DND-41 (cell line): Measurements from ENCODE around the gene MAP2K1.
"Not testable (repeated sequence)": the region's sequence is repeated elsewhere in the genome, so short reads cannot be mapped to it uniquely, and the experiment has no call there.

ENCODE experiments used
- ATAC-seq: fragments of 200-7000 bp; cut with Tn5 transposase; 3 replicates; pipeline ENCODE4 v1.9.1; 2021; ENCODE audit warnings: low read depth; ENCODE audit not compliant: insufficient read depth
- DNase-seq: peaks from one replicate; pipeline ENCODE4 v3.0.0-alpha.2; 2020
- H2AFZ ChIP-seq: 2 replicates; pipeline ENCODE4 v1.6.0; 2012; ENCODE audit warnings: low read depth, low read length
- H3K27ac ChIP-seq: 2 replicates; pipeline ENCODE4 v1.5.1; 2012; ENCODE audit warnings: low read length, inconsistent platforms
- H3K27me3 ChIP-seq: fragments of 200-600 bp; sonication (generic); 2 replicates; pipeline ENCODE4 v1.6.0; 2012; ENCODE audit warnings: low read length, mild to moderate bottlenecking, inconsistent platforms; ENCODE audit not compliant: insufficient read depth, poor library complexity
- H3K36me3 ChIP-seq: 2 replicates; pipeline ENCODE4 v1.5.1; 2012; ENCODE audit warnings: low read length, inconsistent platforms; ENCODE audit not compliant: insufficient read depth
- H3K4me1 ChIP-seq: 2 replicates; pipeline ENCODE4 v1.5.1; 2012; ENCODE audit warnings: mild to moderate bottlenecking, low read length; ENCODE audit not compliant: insufficient read depth
- H3K4me2 ChIP-seq: 2 replicates; pipeline ENCODE4 v1.6.0; 2012; ENCODE audit warnings: mild to moderate bottlenecking, moderate library complexity, low read length, inconsistent platforms; ENCODE audit not compliant: insufficient read depth
- H3K4me3 ChIP-seq, 2 experiments: fragments of 200-600 bp in 1 of 2; shearing (Covaris generic) in 1 of 2; 2 replicates each; pipeline ENCODE4 v1.5.1; 2012 to 2016; ENCODE audit warnings: inconsistent platforms in 2 of 2, low read length in 2 of 2, mild to moderate bottlenecking in 2 of 2, low read depth in 1 of 2, moderate library complexity in 1 of 2
- H3K79me2 ChIP-seq: 2 replicates; pipeline ENCODE4 v1.6.0; 2012; ENCODE audit warnings: low read length, inconsistent platforms; ENCODE audit not compliant: insufficient read depth
- H3K9ac ChIP-seq: 2 replicates; pipeline ENCODE4 v1.6.0; 2012; ENCODE audit warnings: low read depth, mild to moderate bottlenecking, inconsistent platforms, low read length, moderate library complexity
- H3K9me3 ChIP-seq: 2 replicates; pipeline ENCODE4 v1.5.1; 2012; ENCODE audit warnings: low read length, moderate library complexity, mild to moderate bottlenecking, inconsistent platforms; ENCODE audit not compliant: insufficient read depth, severe bottlenecking
- H4K20me1 ChIP-seq: 2 replicates; pipeline ENCODE4 v1.6.0; 2012; ENCODE audit warnings: low read length; ENCODE audit not compliant: insufficient read depth
- CTCF ChIP-seq: IDR thresholded peaks from 2 replicates; pipeline ENCODE4 v1.5.1; 2012; ENCODE audit warnings: borderline replicate concordance, low read length, moderate library complexity, mild to moderate bottlenecking; ENCODE audit not compliant: poor library complexity, severe bottlenecking; ENCODE audit errors: extremely low read depth
- EZH2 ChIP-seq: IDR thresholded peaks from 3 replicates; pipeline ENCODE4 v1.6.1; 2012; ENCODE audit warnings: borderline replicate concordance, low read depth, mild to moderate bottlenecking, moderate library complexity, low read length, inconsistent platforms; ENCODE audit not compliant: severe bottlenecking

The MAP2K1 gene

GRCh38 chr15:66369773-66370651, 16.7 kb upstream of the MAP2K1 start:
- no peaks in the 10 kb centered on the region for H4K20me1 ChIP-seq
- H3K9me3 ChIP-seq, result no peaks in the 10 kb centered on the region
- H3K27me3 ChIP-seq, result no peaks in the 10 kb centered on the region
- H3K27ac ChIP-seq, result peak overlapping the region; percentile 88
- peak; percentile 83 for DNase-seq
- H2AFZ ChIP-seq, result peak overlapping the region; percentile 59
- peaks cover 33% of the 10 kb centered on the region for H3K4me1 ChIP-seq
- TF ChIP-seq EZH2, result no peak
- TF ChIP-seq CTCF, result no peak
- peak; percentile 94 for ATAC-seq
- peaks cover 4% of the 10 kb centered on the region; the same call in 1 of the 2 replicates for H3K79me2 ChIP-seq
- H3K9ac ChIP-seq, result peak overlapping the region; percentile 59
- no peaks in the 10 kb centered on the region for H3K36me3 ChIP-seq
- peak overlapping the region; percentile 56 for H3K4me2 ChIP-seq
- peak overlapping the region in 1 of 2 experiments; percentile 35; a peak in 2 of 4 replicates for H3K4me3 ChIP-seq

- no peak for ATAC-seq
- DNase-seq, result no peak
- no peak for TF ChIP-seq EZH2
- no peak for TF ChIP-seq CTCF
- Histone ChIP-seq H3K4me3 (no peak overlapping the region), H3K4me1 (peaks cover 29% of the 10 kb centered on the region), H3K9me3 (no peaks in the 10 kb centered on the region), H2AFZ (no peak overlapping the region), H3K9ac (no peak overlapping the region), H4K20me1 (no peaks in the 10 kb centered on the region), H3K4me2 (no peak overlapping the region), H3K27ac (no peak overlapping the region), H3K27me3 (no peaks in the 10 kb centered on the region), H3K36me3 (no peaks in the 10 kb centered on the region), H3K79me2 (peaks cover 4% of the 10 kb centered on the region; the same call in 1 of the 2 replicates)
Observed at GRCh38 chr15:66374179-66374578, 12.5 kb upstream of the MAP2K1 start.

GRCh38 chr15:66378814-66379430, 7.8 kb upstream of the MAP2K1 start:
- DNase-seq (no peak), ATAC-seq (no peak)
- no peaks in the 10 kb centered on the region for H3K27me3 ChIP-seq
- no peak overlapping the region for H2AFZ ChIP-seq
- peaks cover 4% of the 10 kb centered on the region; the same call in 1 of the 2 replicates for H3K36me3 ChIP-seq
- no peaks in the 10 kb centered on the region for H3K4me1 ChIP-seq
- H4K20me1 ChIP-seq, result no peaks in the 10 kb centered on the region
- no peaks in the 10 kb centered on the region for H3K9me3 ChIP-seq
- no peak for TF ChIP-seq EZH2
- no peak for TF ChIP-seq CTCF
- peaks cover 10% of the 10 kb centered on the region; the same call in 1 of the 2 replicates for H3K79me2 ChIP-seq
- no peak overlapping the region for H3K9ac ChIP-seq
- H3K27ac ChIP-seq, result no peak overlapping the region
- H3K4me2 ChIP-seq, result no peak overlapping the region
- H3K4me3 ChIP-seq, result no peak overlapping the region

- H3K9me3 ChIP-seq, H2AFZ ChIP-seq, H3K4me2 ChIP-seq, DNase-seq, H3K27me3 ChIP-seq, H3K36me3 ChIP-seq, H3K27ac ChIP-seq, ATAC-seq, H3K9ac ChIP-seq, H4K20me1 ChIP-seq, H3K4me3 ChIP-seq: not testable (repeated sequence)
- Histone ChIP-seq H3K79me2 (peaks cover 28% of the 10 kb centered on the region), H3K4me1 (peaks cover 15% of the 10 kb centered on the region)
Observed at GRCh38 chr15:66381376-66381775, 5.3 kb upstream of the MAP2K1 start.
